Cardiac fibroblast (primary cell): Measurements from ENCODE around the gene CDH20.

Experiments
- DNase-seq, 2 donors: peaks; one replicate each; pipeline versions ENCODE4 v3.0.0 to v3.0.0-alpha.2; 2010; ENCODE audit warnings: low read depth in 2 of 2
- H3K4me3 ChIP-seq, 2 donors: replicated peaks in 1 of 2; 1 replicate in 1 of 2; 2 replicates in 1 of 2; pipeline ENCODE4 v1.5.1; 2011; ENCODE audit warnings: low read depth in 2 of 2, low read length in 2 of 2, mild to moderate bottlenecking in 2 of 2, moderate library complexity in 1 of 2
- TF ChIP-seq, protein P1 (sequence below): IDR thresholded peaks from one replicate; pipeline ENCODE4 v1.5.1; 2011; ENCODE audit warnings: low read depth, mild to moderate bottlenecking, low read length, inconsistent platforms

CDH20 gene

DNA sequence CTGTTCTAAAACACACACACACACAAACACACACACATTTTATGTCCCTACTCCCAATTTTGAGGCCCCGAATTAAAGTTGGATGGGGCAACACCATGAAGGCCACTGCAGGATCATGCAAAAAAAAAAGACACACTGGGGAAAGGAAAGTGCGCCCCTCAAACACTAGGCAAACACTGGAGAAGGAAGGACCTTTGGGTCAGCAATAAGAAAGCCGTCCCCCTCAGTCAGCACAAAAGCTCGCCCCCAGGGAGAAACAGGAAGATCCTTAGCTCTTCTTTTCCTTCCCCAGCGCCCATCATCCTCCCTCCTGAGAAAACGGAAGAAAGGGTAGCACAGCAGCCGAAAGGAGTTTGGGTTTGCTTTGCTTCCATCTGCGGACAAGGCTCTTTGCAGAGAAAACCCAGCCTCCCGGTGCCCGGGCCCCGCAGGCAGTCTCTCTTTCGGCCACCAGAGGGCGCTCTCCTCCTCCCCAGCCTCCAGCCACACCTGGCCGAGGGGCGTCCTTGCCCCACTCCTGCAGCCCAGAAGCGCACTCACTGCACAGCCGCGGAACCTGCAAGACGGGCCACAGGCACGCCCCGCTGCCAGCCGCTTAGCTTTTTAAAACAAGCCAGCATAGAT is 248.5 kb downstream of the CDH20 start:
- peak overlapping the region; percentile 33 to 51 for H3K4me3 ChIP-seq
- TF ChIP-seq, protein P1, sequence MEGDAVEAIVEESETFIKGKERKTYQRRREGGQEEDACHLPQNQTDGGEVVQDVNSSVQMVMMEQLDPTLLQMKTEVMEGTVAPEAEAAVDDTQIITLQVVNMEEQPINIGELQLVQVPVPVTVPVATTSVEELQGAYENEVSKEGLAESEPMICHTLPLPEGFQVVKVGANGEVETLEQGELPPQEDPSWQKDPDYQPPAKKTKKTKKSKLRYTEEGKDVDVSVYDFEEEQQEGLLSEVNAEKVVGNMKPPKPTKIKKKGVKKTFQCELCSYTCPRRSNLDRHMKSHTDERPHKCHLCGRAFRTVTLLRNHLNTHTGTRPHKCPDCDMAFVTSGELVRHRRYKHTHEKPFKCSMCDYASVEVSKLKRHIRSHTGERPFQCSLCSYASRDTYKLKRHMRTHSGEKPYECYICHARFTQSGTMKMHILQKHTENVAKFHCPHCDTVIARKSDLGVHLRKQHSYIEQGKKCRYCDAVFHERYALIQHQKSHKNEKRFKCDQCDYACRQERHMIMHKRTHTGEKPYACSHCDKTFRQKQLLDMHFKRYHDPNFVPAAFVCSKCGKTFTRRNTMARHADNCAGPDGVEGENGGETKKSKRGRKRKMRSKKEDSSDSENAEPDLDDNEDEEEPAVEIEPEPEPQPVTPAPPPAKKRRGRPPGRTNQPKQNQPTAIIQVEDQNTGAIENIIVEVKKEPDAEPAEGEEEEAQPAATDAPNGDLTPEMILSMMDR: peak; percentile 97
- peak; percentile 69 for DNase-seq

DNA sequence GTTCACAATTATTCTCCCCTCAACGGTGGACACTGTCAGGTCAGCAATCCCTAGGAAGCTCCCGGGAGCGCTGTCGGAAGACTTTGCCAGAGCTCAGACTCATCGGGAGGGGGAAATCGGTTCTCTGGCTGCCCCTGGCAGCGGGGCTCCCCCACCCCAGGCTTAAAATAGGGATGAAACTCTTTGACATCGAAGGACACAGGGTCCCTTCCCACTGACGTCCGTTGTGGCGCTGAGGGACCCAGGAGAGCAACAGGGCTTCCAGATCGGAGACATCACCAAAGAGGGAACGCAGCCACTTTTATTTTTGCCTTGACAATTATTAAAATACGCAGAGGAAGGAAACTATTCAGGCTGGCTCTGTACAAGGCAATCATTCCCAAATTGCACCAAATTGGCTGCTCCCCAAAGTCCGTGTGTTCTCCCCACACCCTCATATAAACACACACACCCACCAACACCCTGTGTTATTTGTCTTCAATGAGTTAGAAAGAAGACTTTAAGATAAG is 249.0 kb downstream of the CDH20 start:
- TF ChIP-seq, protein P1: no peak
- peak overlapping the region; percentile 33 to 51 for H3K4me3 ChIP-seq
- DNase-seq: no peak

DNA sequence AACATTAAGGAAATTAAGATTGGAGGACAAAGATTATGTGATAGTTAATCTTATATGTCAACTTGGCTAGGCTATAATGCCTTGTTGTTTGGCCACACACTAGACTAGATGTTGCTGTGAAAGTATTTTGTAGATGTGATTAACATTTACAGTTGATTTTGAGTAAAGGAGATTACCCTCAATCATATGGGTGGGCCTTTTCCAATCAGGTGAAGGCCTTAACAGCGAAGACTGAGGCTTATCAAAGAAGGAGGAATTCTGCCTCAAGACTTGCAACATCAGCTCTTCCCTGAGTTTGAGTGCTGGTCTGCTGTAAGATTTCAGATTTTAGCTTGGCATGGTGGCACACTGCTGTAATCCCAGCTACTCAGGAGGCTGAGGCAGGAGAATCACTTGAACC is 250.3 kb downstream of the CDH20 start:
- TF ChIP-seq, protein P1: no peak
- H3K4me3 ChIP-seq: no peak overlapping the region
- no peak for DNase-seq

DNA sequence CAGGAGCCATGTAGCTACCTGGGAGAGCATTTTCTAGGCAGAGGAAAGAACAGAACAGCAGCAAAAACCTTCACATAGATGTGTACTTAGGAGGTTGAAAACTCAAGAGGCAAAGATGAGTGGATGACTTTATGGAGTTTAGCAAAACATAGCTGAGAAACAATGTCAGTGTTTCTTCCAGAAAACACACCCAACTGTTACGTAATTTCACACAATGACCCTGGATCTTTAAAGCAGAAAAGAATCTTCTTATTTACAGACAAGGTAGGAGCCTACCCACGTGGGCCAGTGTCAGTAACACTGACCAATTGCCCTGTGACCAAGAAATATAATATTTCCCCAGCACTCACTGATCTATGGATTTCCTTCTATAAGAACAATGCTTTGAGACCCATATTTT is 254.6 kb downstream of the CDH20 start:
- no peak overlapping the region for H3K4me3 ChIP-seq
- TF ChIP-seq, protein P1: no peak
- DNase-seq: peak in 1 of 2 donors; percentile 46

DNA sequence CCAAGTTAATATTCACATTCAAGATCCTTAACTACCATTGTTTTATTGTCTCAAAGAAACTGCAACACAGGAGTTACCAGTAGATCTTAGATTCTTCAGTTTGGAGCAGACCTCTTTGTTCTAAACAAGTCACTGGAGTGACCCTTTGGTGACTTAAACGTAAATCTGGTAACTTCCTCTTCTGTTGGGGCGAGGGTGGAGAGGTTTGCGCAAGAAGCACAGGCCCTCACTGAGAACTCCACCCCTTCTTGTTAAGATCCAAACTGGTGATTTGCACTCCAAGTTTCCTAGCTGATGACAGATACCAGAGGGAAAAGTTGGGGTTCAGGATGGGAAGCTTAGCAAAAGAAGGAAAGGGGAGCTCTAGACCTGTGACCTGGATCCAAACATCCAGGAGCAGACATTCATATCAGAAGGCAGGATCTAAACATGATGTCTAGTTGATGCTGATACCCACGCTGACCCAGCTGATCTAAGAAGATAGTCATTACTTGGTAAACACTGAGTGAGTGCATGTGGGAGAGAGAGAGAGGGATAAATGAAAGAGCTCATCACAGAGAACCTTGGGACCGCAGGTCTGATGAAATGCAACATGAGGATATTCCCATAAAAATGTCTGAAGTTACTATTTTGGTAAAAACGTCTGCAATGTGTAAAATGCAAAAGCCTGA is 256.0 kb downstream of the CDH20 start:
- TF ChIP-seq, protein P1: no peak
- no peak for DNase-seq
- H3K4me3 ChIP-seq: no peak overlapping the region

DNA sequence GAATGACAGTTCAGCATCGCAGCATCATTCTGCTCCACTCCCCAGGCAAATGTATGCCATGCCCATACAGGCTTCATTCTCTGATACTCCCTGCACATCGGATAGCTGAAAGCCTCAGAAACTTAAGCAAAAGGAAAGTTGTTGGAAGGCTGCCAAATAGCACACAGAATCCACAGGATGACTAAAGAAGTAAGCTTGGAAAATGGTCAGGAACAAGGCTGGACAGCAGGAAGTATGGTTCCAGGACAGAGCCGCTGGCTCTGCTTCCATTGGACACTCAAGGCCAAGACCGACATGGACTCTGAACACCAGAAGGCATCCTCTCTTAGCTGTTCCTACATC is 256.5 kb downstream of the CDH20 start:
- peak; percentile 72 to 87 for DNase-seq
- H3K4me3 ChIP-seq: no peak overlapping the region
- TF ChIP-seq, protein P1: no peak

DNA sequence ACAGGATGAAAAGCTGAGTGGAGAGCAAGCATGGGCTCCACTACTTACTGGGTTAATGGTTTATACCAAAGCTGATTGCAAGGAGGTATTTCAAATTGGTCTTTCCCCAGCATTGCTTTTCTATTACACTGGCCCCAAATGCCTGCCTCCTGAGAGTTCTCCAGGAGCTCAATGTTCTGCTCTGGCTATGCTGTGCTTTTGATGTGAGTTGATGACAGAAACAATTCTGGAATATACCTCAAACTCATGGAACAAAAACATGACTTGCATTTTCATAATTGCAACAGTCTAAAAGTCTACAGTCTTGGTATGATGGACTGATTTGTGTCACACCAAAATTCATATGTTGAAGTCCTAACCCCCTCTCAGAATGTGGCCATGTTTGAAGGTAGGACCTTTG is 258.0 kb downstream of the CDH20 start:
- H3K4me3 ChIP-seq: no peak overlapping the region
- DNase-seq: peak in 1 of 2 donors; percentile 43
- TF ChIP-seq, protein P1: no peak
